Esophagus muscularis mucosa (tissue), 4 donors: Measurements from ENCODE around the gene MPC1. TPM values are rescaled to one million over a fixed set of nuclear protein-coding genes. Genes with fewer than 3 reads are reported as not detected.
A peak's percentile ranks its signal among the peaks of the same experiment; 100 is the strongest.
"Not testable (repeated sequence)": the region's sequence is repeated elsewhere in the genome, so short reads cannot be mapped to it uniquely, and the experiment has no call there.

Source experiments
- DNase-seq: peaks from one replicate; pipeline ENCODE4 v3.0.0-alpha.2; 2017; ENCODE audit errors: extremely low spot score
- H3K27ac ChIP-seq, 4 donors: fragments of 200-600 bp; sonication (generic); replicated peaks in 1 of 4; 1 replicate in 3 of 4; 2 replicates in 1 of 4; pipeline ENCODE4 v1.5.1; 2016 to 2019; ENCODE audit warnings: mild to moderate bottlenecking in 1 of 4
- H3K27me3 ChIP-seq, 4 donors: fragments of 200-600 bp; sonication (generic); one replicate each; pipeline versions ENCODE4 v1.5.1 to v1.6.0; 2016 to 2019
- H3K36me3 ChIP-seq, 4 donors: fragments of 200-600 bp; sonication (generic); one replicate each; pipeline ENCODE4 v1.5.1; 2016 to 2019
- H3K4me1 ChIP-seq, 4 donors: fragments of 200-600 bp; sonication (generic); one replicate each; pipeline ENCODE4 v1.5.1; 2016 to 2019
- H3K4me3 ChIP-seq, 4 donors: fragments of 200-600 bp; sonication (generic); 1 replicate in 2 of 4; 2 replicates in 2 of 4; pipeline ENCODE4 v1.5.1; 2016 to 2019; ENCODE audit warnings: mild to moderate bottlenecking in 4 of 4, moderate library complexity in 1 of 4
- H3K9me3 ChIP-seq, 4 donors: fragments of 200-600 bp; sonication (generic); 1 replicate in 3 of 4; 2 replicates in 1 of 4; pipeline ENCODE4 v1.5.1; 2016 to 2019
- CTCF ChIP-seq, 3 experiments: fragments of 200-600 bp in 2 of 3; fragments of 450-650 bp in 1 of 3; sonication (generic) in 2 of 3; IDR thresholded peaks; one replicate each; pipeline ENCODE4 v1.5.1; 2017 to 2019; ENCODE audit warnings: antibody characterized with exemption in 3 of 3, mild to moderate bottlenecking in 2 of 3, moderate library complexity in 1 of 3
- EP300 ChIP-seq: sonication (generic); formaldehyde crosslinking; IDR thresholded peaks from one replicate; pipeline ENCODE4 v1.6.1; 2017; ENCODE audit warnings: antibody characterized with exemption
- POLR2A ChIP-seq: fragments of 450-650 bp; IDR thresholded peaks from one replicate; pipeline ENCODE4 v1.6.1; 2017; ENCODE audit warnings: antibody characterized with exemption, moderate library complexity, mild to moderate bottlenecking, low read depth
- POLR2AphosphoS5 ChIP-seq, 2 donors: sonication (generic); formaldehyde crosslinking; IDR thresholded peaks; one replicate each; pipeline ENCODE4 v1.6.1; 2017; ENCODE audit warnings: antibody characterized with exemption in 2 of 2
- WGBS: methylation state at CpG from one replicate; pipeline ENCODE4 v1.1.5; 2018; 5-methylcytosine and 5-hydroxymethylcytosine counted together
- intact Hi-C: fragments of 100-400 bp; cut with DNase I; formaldehyde crosslinking; loops from one replicate; pipeline ENCODE4 v1.15.1; 2023
- total RNA-seq, 4 donors: library from RNA; depleted of rRNA; stranded (reverse); fragments of >200 nt; gene quantifications; one replicate each; pipeline versions ENCODE4 v1.1.0 to v1.2.1, GENCODE V29; 2016

Gene MPC1
- total RNA-seq, 4 donors from 2014 or later = 54.7 to 68.1 (median 63.1) TPM

- no peak for TF ChIP-seq POLR2AphosphoS5 (IDR thresholded peaks at IDR 0.05)
- TF ChIP-seq POLR2A = no peak
- no peak for TF ChIP-seq EP300
- no peak for TF ChIP-seq CTCF (IDR thresholded peaks at IDR 0.05)
- Histone ChIP-seq H3K27me3 (peaks cover 0 to 22% (median 5%) of the 10 kb centered on the region in 4 donors), H3K36me3 (no peaks in the 10 kb centered on the region), H3K4me3 (no peak overlapping the region), H3K27ac (no peak overlapping the region), H3K4me1 (peaks cover 3 to 8% (median 6%) of the 10 kb centered on the region in 4 donors), H3K9me3 (no peaks in the 10 kb centered on the region)
- intact Hi-C loops = no loop called here
- DNase-seq = no peak
- WGBS = 45% methylated on average over 4 of the region's 6 CpGs
These were observed 20.0 kb upstream of the MPC1 start for GRCh38 chr6:166402582-166403277.

GRCh38 chr6:166400649-166401250 is 18.0 kb upstream of the MPC1 start:
- H3K4me1 ChIP-seq, H3K36me3 ChIP-seq, H3K9me3 ChIP-seq, H3K27ac ChIP-seq, H3K4me3 ChIP-seq, intact Hi-C loops, DNase-seq: not testable (repeated sequence)
- H3K27me3 ChIP-seq = peaks cover 0 to 40% (median 5%) of the 10 kb centered on the region in 4 donors
- TF ChIP-seq CTCF (IDR thresholded peaks at IDR 0.05) = peak; percentile 76 to 81 (median 78)
- 40% methylated on average over 7 of the region's 16 CpGs for WGBS

GRCh38 chr6:166400181-166400580 is 17.4 kb upstream of the MPC1 start:
- intact Hi-C loops = no loop called here
- H3K27me3 ChIP-seq = peaks cover 0 to 46% (median 5%) of the 10 kb centered on the region in 4 donors
- H3K27ac ChIP-seq = no peak overlapping the region
- H3K9me3 ChIP-seq = no peaks in the 10 kb centered on the region
- DNase-seq = no peak
- TF ChIP-seq EP300 = no peak
- no peaks in the 10 kb centered on the region for H3K36me3 ChIP-seq
- WGBS = 88% methylated on average over 2 of the region's 2 CpGs
- H3K4me1 ChIP-seq = peaks cover 3 to 8% (median 6%) of the 10 kb centered on the region in 4 donors
- H3K4me3 ChIP-seq = no peak overlapping the region

- DNase-seq = no peak
- Histone ChIP-seq H3K27ac (no peak overlapping the region), H3K27me3 (peaks cover 0 to 51% (median 5%) of the 10 kb centered on the region in 4 donors), H3K4me1 (peaks cover 3 to 8% (median 6%) of the 10 kb centered on the region in 4 donors), H3K4me3 (no peak overlapping the region), H3K9me3 (no peaks in the 10 kb centered on the region), H3K36me3 (no peaks in the 10 kb centered on the region)
- TF ChIP-seq EP300 (no peak), POLR2A (no peak), POLR2AphosphoS5 (IDR thresholded peaks at IDR 0.05) (no peak), CTCF (IDR thresholded peaks at IDR 0.05) (no peak)
- intact Hi-C loops = loop anchor here (2.0 kb wide), 1 partner anchor 122 kb away; no protein-coding TSS in a partner anchor
- 78% methylated on average over 3 of the region's 3 CpGs for WGBS
These were observed 15.6 kb upstream of the MPC1 start for GRCh38 chr6:166398348-166398747.

GRCh38 chr6:166397849-166398248 is 15.1 kb upstream of the MPC1 start:
- WGBS = 94% methylated on average over 3 of the region's 4 CpGs
- intact Hi-C loops = loop anchor here (2.0 kb wide), 1 partner anchor 121 kb away; no protein-coding TSS in a partner anchor
- no peak overlapping the region for H3K27ac ChIP-seq

More at GRCh38 chr6:166397849-166398248, 15.1 kb upstream of the MPC1 start:
- Histone ChIP-seq H3K36me3 (no peaks in the 10 kb centered on the region), H3K4me1 (peaks cover 3 to 8% (median 6%) of the 10 kb centered on the region in 4 donors), H3K27me3 (peaks cover 0 to 54% (median 5%) of the 10 kb centered on the region in 4 donors), H3K9me3 (no peaks in the 10 kb centered on the region), H3K4me3 (no peak overlapping the region)
- no peak for DNase-seq
- TF ChIP-seq CTCF (IDR thresholded peaks at IDR 0.05) = no peak
- no peak for TF ChIP-seq POLR2A
- TF ChIP-seq EP300 = no peak
- TF ChIP-seq POLR2AphosphoS5 (IDR thresholded peaks at IDR 0.05) = no peak
